HAP-1 (cell line): ENCODE measurements around the gene FAH.
A peak's percentile ranks its signal among the peaks of the same experiment; 100 is the strongest.

Experiments
- DNase-seq, 2 experiments: peaks; one replicate each; pipeline ENCODE4 v3.0.0-alpha.2; 2016 to 2020; ENCODE audit warnings: low spot score in 2 of 2
- H3K27me3 ChIP-seq: fragments of 250-450 bp; sonication (Bioruptor Pico); 2 replicates; pipeline ENCODE4 v1.5.1; 2020; ENCODE audit warnings: low read depth, mild to moderate bottlenecking, moderate library complexity
- H3K36me3 ChIP-seq: fragments of 250-450 bp; sonication (Bioruptor Pico); replicated peaks from 2 replicates; pipeline ENCODE4 v1.5.1; 2020; ENCODE audit warnings: mild to moderate bottlenecking
- H3K4me1 ChIP-seq: fragments of 250-450 bp; sonication (Bioruptor Pico); 2 replicates; pipeline ENCODE4 v1.5.1; 2020; ENCODE audit warnings: mild to moderate bottlenecking
- H3K4me3 ChIP-seq: fragments of 250-450 bp; sonication (Bioruptor Pico); 2 replicates; pipeline ENCODE4 v1.5.1; 2020; ENCODE audit warnings: mild to moderate bottlenecking, moderate library complexity
- H3K9me3 ChIP-seq: fragments of 250-450 bp; sonication (Bioruptor Pico); 2 replicates; pipeline ENCODE4 v1.5.1; 2020; ENCODE audit warnings: mild to moderate bottlenecking, moderate library complexity
- in situ Hi-C: fragments of 300-500 bp; cut with MboI; formaldehyde crosslinking; loops from 3 replicates; pipeline ENCODE4 v1.14.3; 2020; ENCODE audit warnings: low sequenced_read_pairs, inconsistent platforms, mixed read lengths

The FAH gene

GRCh38 chr15:80182611-80183261 is 29.9 kb downstream of the FAH start:
- H3K36me3 ChIP-seq: peaks cover 44% of the 10 kb centered on the region
- in situ Hi-C loops: no loop called here
- H3K4me3 ChIP-seq: no peak overlapping the region
- H3K9me3 ChIP-seq: no peaks in the 10 kb centered on the region
- no peak for DNase-seq
- H3K4me1 ChIP-seq: no peaks in the 10 kb centered on the region
- H3K27me3 ChIP-seq: no peaks in the 10 kb centered on the region

GRCh38 chr15:80183306-80183705 is 30.5 kb downstream of the FAH start:
- no peak for DNase-seq
- Histone ChIP-seq H3K4me3 (no peak overlapping the region), H3K4me1 (no peaks in the 10 kb centered on the region), H3K27me3 (no peaks in the 10 kb centered on the region), H3K36me3 (peaks cover 41% of the 10 kb centered on the region), H3K9me3 (no peaks in the 10 kb centered on the region)
- in situ Hi-C loops: no loop called here

GRCh38 chr15:80183886-80184285 is 31.1 kb downstream of the FAH start:
- Histone ChIP-seq H3K27me3 (no peaks in the 10 kb centered on the region), H3K9me3 (no peaks in the 10 kb centered on the region), H3K36me3 (peaks cover 41% of the 10 kb centered on the region), H3K4me1 (no peaks in the 10 kb centered on the region), H3K4me3 (no peak overlapping the region)
- in situ Hi-C loops: no loop called here
- DNase-seq: no peak

GRCh38 chr15:80184554-80184953 is 31.8 kb downstream of the FAH start:
- DNase-seq: no peak
- H3K4me3 ChIP-seq: no peak overlapping the region
- H3K36me3 ChIP-seq: peaks cover 41% of the 10 kb centered on the region
- no peaks in the 10 kb centered on the region for H3K27me3 ChIP-seq
- no peaks in the 10 kb centered on the region for H3K4me1 ChIP-seq
- in situ Hi-C loops: no loop called here
- H3K9me3 ChIP-seq: no peaks in the 10 kb centered on the region

- Histone ChIP-seq H3K27me3 (no peaks in the 10 kb centered on the region), H3K36me3 (peaks cover 39% of the 10 kb centered on the region), H3K4me1 (no peaks in the 10 kb centered on the region), H3K9me3 (no peaks in the 10 kb centered on the region), H3K4me3 (no peak overlapping the region)
- DNase-seq: no peak
- in situ Hi-C loops: no loop called here
Observed at GRCh38 chr15:80185152-80185551, 32.4 kb downstream of the FAH start.

- peaks cover 36% of the 10 kb centered on the region for H3K36me3 ChIP-seq
- in situ Hi-C loops: no loop called here
Observed at GRCh38 chr15:80186066-80186465, 33.3 kb downstream of the FAH start.

GRCh38 chr15:80186597-80186996 is 33.8 kb downstream of the FAH start:
- Histone ChIP-seq H3K27me3 (no peaks in the 10 kb centered on the region), H3K36me3 (peaks cover 36% of the 10 kb centered on the region), H3K9me3 (no peaks in the 10 kb centered on the region), H3K4me3 (no peak overlapping the region), H3K4me1 (no peaks in the 10 kb centered on the region)
- in situ Hi-C loops: no loop called here
- no peak for DNase-seq

More at GRCh38 chr15:80186066-80186465, 33.3 kb downstream of the FAH start:
- no peaks in the 10 kb centered on the region for H3K9me3 ChIP-seq
- no peaks in the 10 kb centered on the region for H3K4me1 ChIP-seq
- no peak overlapping the region for H3K4me3 ChIP-seq
- no peaks in the 10 kb centered on the region for H3K27me3 ChIP-seq
- no peak for DNase-seq

- Histone ChIP-seq H3K36me3 (peaks cover 27% of the 10 kb centered on the region), H3K4me3 (no peak overlapping the region), H3K9me3 (no peaks in the 10 kb centered on the region), H3K27me3 (no peaks in the 10 kb centered on the region), H3K4me1 (no peaks in the 10 kb centered on the region)
- DNase-seq: no peak
- in situ Hi-C loops: no loop called here
Observed at GRCh38 chr15:80188251-80188650, 35.5 kb downstream of the FAH start.

GRCh38 chr15:80191198-80191597 is 38.4 kb downstream of the FAH start:
- DNase-seq: no peak
- no peaks in the 10 kb centered on the region for H3K9me3 ChIP-seq
- H3K36me3 ChIP-seq: peaks cover 12% of the 10 kb centered on the region
- no peaks in the 10 kb centered on the region for H3K4me1 ChIP-seq
- H3K4me3 ChIP-seq: no peak overlapping the region
- in situ Hi-C loops: no loop called here
- no peaks in the 10 kb centered on the region for H3K27me3 ChIP-seq

- no peak overlapping the region for H3K4me3 ChIP-seq
Observed at GRCh38 chr15:80191897-80192595, 39.2 kb downstream of the FAH start.

GRCh38 chr15:80194186-80194585 is 41.4 kb downstream of the FAH start:
- Histone ChIP-seq H3K27me3 (peaks cover 2% of the 10 kb centered on the region; the same call in 1 of the 2 replicates), H3K36me3 (no peaks in the 10 kb centered on the region), H3K9me3 (no peaks in the 10 kb centered on the region), H3K4me3 (no peak overlapping the region), H3K4me1 (no peaks in the 10 kb centered on the region)
- no peak for DNase-seq
- in situ Hi-C loops: no loop called here

More at GRCh38 chr15:80191897-80192595, 39.2 kb downstream of the FAH start:
- Histone ChIP-seq H3K9me3 (no peaks in the 10 kb centered on the region), H3K4me1 (no peaks in the 10 kb centered on the region), H3K27me3 (no peaks in the 10 kb centered on the region), H3K36me3 (peaks cover 3% of the 10 kb centered on the region)
- in situ Hi-C loops: no loop called here
- no peak for DNase-seq

GRCh38 chr15:80194914-80195313 is 42.1 kb downstream of the FAH start:
- H3K36me3 ChIP-seq: no peaks in the 10 kb centered on the region
- peak in 1 of 2 experiments; percentile 2 for DNase-seq
- H3K27me3 ChIP-seq: peaks cover 2% of the 10 kb centered on the region; the same call in 1 of the 2 replicates
- no peak overlapping the region for H3K4me3 ChIP-seq
- no peaks in the 10 kb centered on the region for H3K9me3 ChIP-seq
- no peaks in the 10 kb centered on the region for H3K4me1 ChIP-seq
- in situ Hi-C loops: no loop called here

GRCh38 chr15:80199366-80199765 is 46.6 kb downstream of the FAH start:
- no peaks in the 10 kb centered on the region for H3K36me3 ChIP-seq
- H3K4me3 ChIP-seq: no peak overlapping the region
- in situ Hi-C loops: no loop called here
- H3K27me3 ChIP-seq: peaks cover 8% of the 10 kb centered on the region
- no peaks in the 10 kb centered on the region for H3K4me1 ChIP-seq
- DNase-seq: no peak
- H3K9me3 ChIP-seq: no peaks in the 10 kb centered on the region

GRCh38 chr15:80199869-80200268 is 47.1 kb downstream of the FAH start:
- Histone ChIP-seq H3K4me1 (no peaks in the 10 kb centered on the region), H3K9me3 (no peaks in the 10 kb centered on the region), H3K27me3 (peaks cover 13% of the 10 kb centered on the region), H3K36me3 (no peaks in the 10 kb centered on the region), H3K4me3 (no peak overlapping the region)
- DNase-seq: no peak
- in situ Hi-C loops: no loop called here
